Panc1 (cell line): ENCODE results near the gene NLRP9. TPM values are rescaled to one million over a fixed set of nuclear protein-coding genes. Genes with fewer than 3 reads are reported as not detected.

Experiments
- ATAC-seq: fragments of 200-7000 bp; cut with Tn5 transposase; 2 replicates; pipeline ENCODE4 v1.9.1; 2020; ENCODE audit warnings: mild to moderate bottlenecking, moderate library complexity
- BruUV-seq: library from RNA; stranded (reverse); fragments of 400-500 nt; replicated peaks from 2 replicates; lab custom pipeline; 2021; lab: Mats Ljungman, UMichigan
- CTCF ChIA-PET: fragments of 300-600 bp; sonication (Branson Sonifier 250); formaldehyde crosslinking; loops from one replicate; lab custom pipeline; 2022; ENCODE audit warnings: antibody characterized with exemption; lab: Charles Lee
- POLR2A ChIA-PET: fragments of 300-600 bp; sonication (Branson Sonifier 250); formaldehyde crosslinking; loops from one replicate; lab custom pipeline; 2022; ENCODE audit warnings: antibody characterized with exemption; lab: Charles Lee
- DNase-seq: peaks from one replicate; pipeline ENCODE4 v3.0.0-alpha.2; 2010; ENCODE audit warnings: low read depth, low spot score
- H3K27ac ChIP-seq: 2 replicates; pipeline ENCODE4 v1.5.1; 2011; ENCODE audit warnings: mild to moderate bottlenecking, low read length, inconsistent platforms
- H3K27me3 ChIP-seq: fragments of 200-500 bp; sonication (Bioruptor generic); 2 replicates; pipeline ENCODE4 v1.6.0; 2014; ENCODE audit warnings: low read length, inconsistent platforms; ENCODE audit not compliant: control insufficient read depth, insufficient read depth
- H3K36me3 ChIP-seq: fragments of 200-500 bp; sonication (Bioruptor generic); 2 replicates; pipeline ENCODE4 v1.5.1; 2014; ENCODE audit warnings: inconsistent platforms, mild to moderate bottlenecking, low read length, moderate library complexity; ENCODE audit not compliant: control insufficient read depth, insufficient read depth
- H3K4me1 ChIP-seq: 2 replicates; pipeline ENCODE4 v1.5.1; 2011; ENCODE audit warnings: inconsistent platforms, mild to moderate bottlenecking, low read length, moderate library complexity; ENCODE audit not compliant: control insufficient read depth, insufficient read depth
- H3K4me3 ChIP-seq, 2 experiments: 2 replicates each; pipeline ENCODE4 v1.5.1; 2011 to 2012; ENCODE audit warnings: low read depth in 2 of 2, low read length in 2 of 2, mild to moderate bottlenecking in 2 of 2, inconsistent platforms in 1 of 2, moderate library complexity in 1 of 2
- H3K9me3 ChIP-seq: fragments of 200-500 bp; sonication (Bioruptor generic); 2 replicates; pipeline ENCODE4 v1.5.1; 2014; ENCODE audit warnings: low read depth, mild to moderate bottlenecking, inconsistent platforms, low read length, moderate library complexity; ENCODE audit not compliant: control insufficient read depth, insufficient read depth
- POLR2AphosphoS5 ChIP-seq: IDR thresholded peaks from 2 replicates; pipeline ENCODE4 v1.6.1; 2012; ENCODE audit warnings: mild to moderate bottlenecking, low read depth, low read length, moderate library complexity
- SIN3A ChIP-seq: IDR thresholded peaks from 2 replicates; pipeline ENCODE4 v1.6.1; 2012; ENCODE audit warnings: low read depth, mild to moderate bottlenecking, low read length, moderate library complexity, borderline replicate concordance; ENCODE audit not compliant: insufficient read depth
- TCF7L2 ChIP-seq: IDR thresholded peaks from 2 replicates; pipeline ENCODE4 v1.6.1; 2011; ENCODE audit warnings: mild to moderate bottlenecking, low read depth, low read length, inconsistent platforms
- in situ Hi-C: cut with HindIII; loops from 2 replicates; pipeline ENCODE4 v1.10.0; 2016; ENCODE audit warnings: low sequenced_read_pairs, low pct_unique_long_range_greater_than_20kb
- intact Hi-C: fragments of 100-400 bp; cut with micrococcal nuclease; formaldehyde crosslinking; loops from one replicate; pipeline ENCODE4 v1.10.0; 2022; ENCODE audit not compliant: unreplicated experiment
- total RNA-seq: library from RNA; stranded (reverse); gene quantifications from one replicate; pipeline ENCODE4 v1.2.1, GENCODE V29; 2021; ENCODE audit not compliant: unreplicated experiment
- TF ChIP-seq, protein P1 (sequence below), 2 experiments: IDR thresholded peaks; 2 replicates each; pipeline ENCODE4 v1.6.1; 2011 to 2012; ENCODE audit warnings: low read depth in 2 of 2, control low read depth in 1 of 2, low read length in 1 of 2, mild to moderate bottlenecking in 1 of 2, moderate library complexity in 1 of 2; ENCODE audit not compliant: insufficient read depth in 1 of 2
- TF ChIP-seq, protein P2 (sequence below): fragments of 450-650 bp; IDR thresholded peaks from 2 replicates; pipeline ENCODE4 v1.5.1; 2017; ENCODE audit warnings: mild to moderate bottlenecking

NLRP9 gene
- total RNA-seq, 1 experiment from 2014 or later = not detected

- BruUV-seq = no TSS peak
- Histone ChIP-seq H3K27me3 (no peaks in the 10 kb centered on the region), H3K36me3 (peaks cover 26% of the 10 kb centered on the region), H3K4me3 (no peak overlapping the region), H3K9me3 (no peaks in the 10 kb centered on the region), H3K4me1 (peaks cover 33% of the 10 kb centered on the region), H3K27ac (no peak overlapping the region)
- no peak for TF ChIP-seq TCF7L2
- no peak for TF ChIP-seq POLR2AphosphoS5
- TF ChIP-seq, protein P1, sequence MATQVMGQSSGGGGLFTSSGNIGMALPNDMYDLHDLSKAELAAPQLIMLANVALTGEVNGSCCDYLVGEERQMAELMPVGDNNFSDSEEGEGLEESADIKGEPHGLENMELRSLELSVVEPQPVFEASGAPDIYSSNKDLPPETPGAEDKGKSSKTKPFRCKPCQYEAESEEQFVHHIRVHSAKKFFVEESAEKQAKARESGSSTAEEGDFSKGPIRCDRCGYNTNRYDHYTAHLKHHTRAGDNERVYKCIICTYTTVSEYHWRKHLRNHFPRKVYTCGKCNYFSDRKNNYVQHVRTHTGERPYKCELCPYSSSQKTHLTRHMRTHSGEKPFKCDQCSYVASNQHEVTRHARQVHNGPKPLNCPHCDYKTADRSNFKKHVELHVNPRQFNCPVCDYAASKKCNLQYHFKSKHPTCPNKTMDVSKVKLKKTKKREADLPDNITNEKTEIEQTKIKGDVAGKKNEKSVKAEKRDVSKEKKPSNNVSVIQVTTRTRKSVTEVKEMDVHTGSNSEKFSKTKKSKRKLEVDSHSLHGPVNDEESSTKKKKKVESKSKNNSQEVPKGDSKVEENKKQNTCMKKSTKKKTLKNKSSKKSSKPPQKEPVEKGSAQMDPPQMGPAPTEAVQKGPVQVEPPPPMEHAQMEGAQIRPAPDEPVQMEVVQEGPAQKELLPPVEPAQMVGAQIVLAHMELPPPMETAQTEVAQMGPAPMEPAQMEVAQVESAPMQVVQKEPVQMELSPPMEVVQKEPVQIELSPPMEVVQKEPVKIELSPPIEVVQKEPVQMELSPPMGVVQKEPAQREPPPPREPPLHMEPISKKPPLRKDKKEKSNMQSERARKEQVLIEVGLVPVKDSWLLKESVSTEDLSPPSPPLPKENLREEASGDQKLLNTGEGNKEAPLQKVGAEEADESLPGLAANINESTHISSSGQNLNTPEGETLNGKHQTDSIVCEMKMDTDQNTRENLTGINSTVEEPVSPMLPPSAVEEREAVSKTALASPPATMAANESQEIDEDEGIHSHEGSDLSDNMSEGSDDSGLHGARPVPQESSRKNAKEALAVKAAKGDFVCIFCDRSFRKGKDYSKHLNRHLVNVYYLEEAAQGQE (IDR thresholded peaks at IDR 0.05; ENCODE audit: insufficient read depth in 1 of 2, low read depth in 2 of 2, low read length in 1 of 2) = no peak
- TF ChIP-seq, protein P2, sequence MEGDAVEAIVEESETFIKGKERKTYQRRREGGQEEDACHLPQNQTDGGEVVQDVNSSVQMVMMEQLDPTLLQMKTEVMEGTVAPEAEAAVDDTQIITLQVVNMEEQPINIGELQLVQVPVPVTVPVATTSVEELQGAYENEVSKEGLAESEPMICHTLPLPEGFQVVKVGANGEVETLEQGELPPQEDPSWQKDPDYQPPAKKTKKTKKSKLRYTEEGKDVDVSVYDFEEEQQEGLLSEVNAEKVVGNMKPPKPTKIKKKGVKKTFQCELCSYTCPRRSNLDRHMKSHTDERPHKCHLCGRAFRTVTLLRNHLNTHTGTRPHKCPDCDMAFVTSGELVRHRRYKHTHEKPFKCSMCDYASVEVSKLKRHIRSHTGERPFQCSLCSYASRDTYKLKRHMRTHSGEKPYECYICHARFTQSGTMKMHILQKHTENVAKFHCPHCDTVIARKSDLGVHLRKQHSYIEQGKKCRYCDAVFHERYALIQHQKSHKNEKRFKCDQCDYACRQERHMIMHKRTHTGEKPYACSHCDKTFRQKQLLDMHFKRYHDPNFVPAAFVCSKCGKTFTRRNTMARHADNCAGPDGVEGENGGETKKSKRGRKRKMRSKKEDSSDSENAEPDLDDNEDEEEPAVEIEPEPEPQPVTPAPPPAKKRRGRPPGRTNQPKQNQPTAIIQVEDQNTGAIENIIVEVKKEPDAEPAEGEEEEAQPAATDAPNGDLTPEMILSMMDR = no peak
- TF ChIP-seq SIN3A = no peak
- ChIA-PET POLR2A (no interaction called here), CTCF (interaction anchor here (0.6 to 1.0 kb wide), 3 partner anchors 27 to 48 kb away, joined by 3 to 8 read pairs (median 4); no protein-coding TSS in a partner anchor)
- ATAC-seq (no peak), DNase-seq (no peak)
- in situ Hi-C loops (no loop called here), intact Hi-C loops (no loop called here)
Measured at GRCh38 chr19:55681131-55682092, 56.8 kb downstream of the NLRP9 start.

- in situ Hi-C loops = no loop called here
- Histone ChIP-seq H3K4me3 (no peak overlapping the region), H3K27me3 (no peaks in the 10 kb centered on the region), H3K4me1 (peaks cover 40% of the 10 kb centered on the region), H3K9me3 (no peaks in the 10 kb centered on the region), H3K27ac (no peak overlapping the region), H3K36me3 (peaks cover 33% of the 10 kb centered on the region)
- CTCF ChIA-PET = interaction anchor here (0.8 to 1.0 kb wide), 2 partner anchors 26 to 47 kb away, joined by 3 to 4 read pairs; no protein-coding TSS in a partner anchor
- POLR2A ChIA-PET = no interaction called here
- intact Hi-C loops = no loop called here
- no peak for ATAC-seq
- TF ChIP-seq POLR2AphosphoS5 = no peak
- DNase-seq = no peak
- BruUV-seq = no TSS peak
Measured at GRCh38 chr19:55680339-55681130, 57.7 kb downstream of the NLRP9 start.
